ENCODE results near the gene ADCK1. TPM values are rescaled to one million over a fixed set of nuclear protein-coding genes. Genes with fewer than 3 reads are reported as not detected.

The ADCK1 gene
- total and polyA plus RNA-seq, 8 donors = 0.58 to 39.1 (median 4.0) TPM

- WGBS, 5 donors = 2 to 6% (median 4%) methylated on average over 25 to 35 of the region's 35 CpGs
- H3K27ac ChIP-seq = peak overlapping the region in 1 of 5 donors; percentile 49
- no peaks in the 10 kb centered on the region for H3K9me3 ChIP-seq
- H3K4me3 ChIP-seq = peak overlapping the region; percentile 30 to 43 (median 40)
- intact Hi-C loops (cut with DNase I; ENCODE audit: low total_unique reads) = no loop called here
- no peak for TF ChIP-seq CTCF (IDR thresholded peaks at IDR 0.05)
- no peak for TF ChIP-seq POLR2A (IDR thresholded peaks at IDR 0.05)
- TF ChIP-seq POLR2AphosphoS5 (IDR thresholded peaks at IDR 0.05) = no peak
- TF ChIP-seq EP300 (IDR thresholded peaks at IDR 0.05) = no peak
- H3K4me1 ChIP-seq = peaks cover 0 to 13% (median 8%) of the 10 kb centered on the region in 4 donors
- peaks cover 0 to 24% (median 16%) of the 10 kb centered on the region in 3 donors for H3K27me3 ChIP-seq
- DNase-seq = peak; percentile 54 to 72
- H3K36me3 ChIP-seq = no peaks in the 10 kb centered on the region
Observed at GRCh38 chr14:77965919-77966435, 166.1 kb downstream of the ADCK1 start.

- WGBS, 5 donors = 77 to 97% (median 89%) methylated on average over 1 of the region's 1 CpG
- intact Hi-C loops (cut with DNase I; ENCODE audit: low total_unique reads) = no loop called here
- no peaks in the 10 kb centered on the region for H3K9me3 ChIP-seq
- TF ChIP-seq POLR2A (IDR thresholded peaks at IDR 0.05) = no peak
- TF ChIP-seq EP300 (IDR thresholded peaks at IDR 0.05) = no peak
- no peak for TF ChIP-seq POLR2AphosphoS5 (IDR thresholded peaks at IDR 0.05)
- TF ChIP-seq CTCF (IDR thresholded peaks at IDR 0.05) = no peak
- peaks cover 0 to 24% (median 16%) of the 10 kb centered on the region in 3 donors for H3K27me3 ChIP-seq
- H3K4me3 ChIP-seq = no peak overlapping the region
- H3K4me1 ChIP-seq = peaks cover 0 to 13% (median 8%) of the 10 kb centered on the region in 4 donors
- no peak for DNase-seq
- H3K27ac ChIP-seq = no peak overlapping the region
- no peaks in the 10 kb centered on the region for H3K36me3 ChIP-seq
Observed at GRCh38 chr14:77967110-77967509, 167.2 kb downstream of the ADCK1 start.

- H3K36me3 ChIP-seq = no peaks in the 10 kb centered on the region
- H3K9me3 ChIP-seq = no peaks in the 10 kb centered on the region
- peaks cover 0 to 11% (median 10%) of the 10 kb centered on the region in 3 donors for H3K27me3 ChIP-seq
- intact Hi-C loops (cut with DNase I; ENCODE audit: low total_unique reads) = no loop called here
- H3K27ac ChIP-seq = no peak overlapping the region
- H3K4me3 ChIP-seq = no peak overlapping the region
- 77 to 90% (median 86%) methylated on average over 3 of the region's 3 CpGs for WGBS, 5 donors
- H3K4me1 ChIP-seq = peaks cover 0 to 9% (median 6%) of the 10 kb centered on the region in 4 donors
- DNase-seq = no peak
- TF ChIP-seq CTCF (IDR thresholded peaks at IDR 0.05) = no peak
- TF ChIP-seq POLR2AphosphoS5 (IDR thresholded peaks at IDR 0.05) = no peak
- TF ChIP-seq POLR2A (IDR thresholded peaks at IDR 0.05) = no peak
- no peak for TF ChIP-seq EP300 (IDR thresholded peaks at IDR 0.05)
Observed at GRCh38 chr14:77970646-77971045, 170.7 kb downstream of the ADCK1 start.

GRCh38 chr14:77973246-77973645, 173.3 kb downstream of the ADCK1 start:
- no peak overlapping the region for H3K27ac ChIP-seq
- WGBS, 5 donors = 88 to 95% (median 93%) methylated on average over 5 of the region's 5 CpGs
- intact Hi-C loops (cut with DNase I; ENCODE audit: low total_unique reads) = no loop called here

More at GRCh38 chr14:77973246-77973645, 173.3 kb downstream of the ADCK1 start:
- H3K9me3 ChIP-seq = no peaks in the 10 kb centered on the region
- H3K4me1 ChIP-seq = no peaks in the 10 kb centered on the region
- H3K36me3 ChIP-seq = no peaks in the 10 kb centered on the region
- no peak for DNase-seq
- TF ChIP-seq CTCF (IDR thresholded peaks at IDR 0.05) (no peak), POLR2A (IDR thresholded peaks at IDR 0.05) (no peak), POLR2AphosphoS5 (IDR thresholded peaks at IDR 0.05) (no peak), EP300 (IDR thresholded peaks at IDR 0.05) (no peak)
- H3K27me3 ChIP-seq = no peaks in the 10 kb centered on the region
- H3K4me3 ChIP-seq = no peak overlapping the region
